Measurements from ENCODE around the gene SELENOM. TPM values are rescaled to one million over a fixed set of nuclear protein-coding genes. Genes with fewer than 3 reads are reported as not detected.
"Not testable (repeated sequence)": the region's sequence is repeated elsewhere in the genome, so short reads cannot be mapped to it uniquely, and the experiment has no call there.

SELENOM gene
- polyA plus RNA-seq, 10 donors: 10.0 to 31.9 (median 18.0) TPM

DNA sequence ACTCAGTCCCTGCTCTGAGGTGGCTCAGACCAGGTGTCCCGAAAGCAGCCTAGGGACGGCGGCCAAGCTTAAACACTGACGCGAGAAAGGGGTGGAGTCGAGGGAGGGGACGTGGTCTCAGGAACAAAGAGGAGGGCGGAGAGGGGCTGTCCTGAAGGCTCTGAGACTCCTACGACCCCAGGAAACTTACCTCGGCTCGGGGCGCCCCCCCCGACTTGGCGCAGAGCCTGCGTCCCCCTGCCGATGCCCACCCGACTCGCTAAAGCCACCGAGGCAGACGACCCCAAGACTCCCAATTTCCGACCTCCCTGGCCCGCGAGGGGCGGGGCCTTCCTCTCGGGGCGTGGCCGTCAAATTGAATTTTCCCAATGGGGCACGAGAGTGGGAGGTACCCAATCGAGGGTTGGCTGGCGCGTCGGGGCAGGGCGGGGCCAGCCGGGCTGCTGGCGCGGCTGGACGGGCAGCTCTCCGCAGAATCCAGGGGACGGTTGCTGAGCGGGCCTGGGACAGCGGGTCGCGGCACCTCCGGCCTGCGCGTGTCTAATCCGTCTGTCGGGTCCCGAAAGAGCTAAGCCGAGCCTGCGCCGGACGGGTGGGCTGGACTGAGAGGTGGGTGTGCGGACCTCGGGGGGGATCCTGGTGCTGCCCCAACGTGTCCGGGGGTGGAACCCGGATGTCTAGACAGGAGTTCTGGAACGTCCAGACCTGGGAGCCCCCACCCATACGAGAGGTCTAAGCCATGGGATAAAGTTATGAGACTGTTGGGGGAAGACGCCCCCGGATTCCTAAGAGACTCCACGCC, 26.3 kb downstream of the SELENOM start, which contains the start of gene SMTN:
SMTN (plus strand) TSS at position 471 of the 802 bp plus-strand sequence. CDS start 1,941 bp downstream, outside the sequence.
- peak; percentile 94 to 98 (median 96) for DNase-seq

DNA sequence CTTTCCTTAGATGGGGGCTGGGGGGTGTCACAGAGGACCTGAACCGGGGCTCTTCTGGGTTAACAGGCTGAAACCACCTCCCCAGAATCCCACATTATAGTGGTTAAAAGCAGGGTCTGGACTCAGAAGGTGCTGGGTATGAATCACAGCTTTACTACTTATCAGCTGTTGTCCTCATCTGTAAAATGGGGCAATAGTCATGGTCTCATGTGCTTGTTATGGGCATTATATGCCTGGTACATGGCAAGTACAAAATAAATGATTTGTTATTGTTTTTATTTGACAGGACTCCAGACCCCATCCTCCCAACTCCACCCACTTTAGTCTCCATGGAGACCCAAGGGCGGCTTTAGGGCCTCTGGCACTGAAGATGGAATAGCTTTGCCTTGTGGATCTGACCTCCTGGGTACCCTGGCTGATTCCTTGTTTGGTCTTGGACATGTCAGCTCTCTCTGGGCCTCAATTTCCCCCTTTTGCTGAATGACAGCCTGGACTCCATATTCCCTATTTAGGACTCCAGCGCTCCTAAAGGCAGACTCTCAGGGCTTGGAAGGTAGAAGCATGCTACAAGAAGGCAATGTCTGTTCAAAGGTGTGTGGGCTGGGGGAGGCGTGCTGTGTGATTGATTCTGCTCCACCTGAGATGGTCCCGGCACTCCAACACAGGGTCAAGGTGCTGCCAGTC, 27.1 kb downstream of the SELENOM start:
- no peak for DNase-seq

DNA sequence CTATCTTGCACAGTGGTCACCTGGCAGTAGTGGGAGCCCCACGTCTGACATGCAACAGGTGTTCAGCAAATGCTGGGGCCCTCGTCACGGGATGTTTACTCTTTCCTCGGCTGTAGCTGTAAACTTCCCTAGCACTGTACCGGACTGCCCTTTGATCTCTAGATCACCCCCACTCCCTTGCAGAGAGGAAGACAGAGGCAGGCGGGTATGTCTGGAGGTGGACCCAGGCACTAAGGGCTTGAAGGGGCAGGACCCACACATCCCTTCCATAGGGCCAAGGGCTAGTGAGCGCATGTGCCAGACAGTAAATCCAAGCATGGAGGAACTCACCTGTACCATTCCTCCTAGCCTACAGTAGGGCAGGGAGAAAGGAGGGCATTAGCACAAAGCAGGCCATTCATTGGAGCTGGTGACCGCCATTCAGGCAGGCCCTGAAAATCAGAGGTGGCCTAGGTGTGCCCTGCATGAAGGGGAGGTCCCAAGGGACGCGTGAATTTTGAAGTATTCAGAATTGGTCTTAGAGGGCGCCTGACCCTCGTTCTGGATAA, 28.2 kb downstream of the SELENOM start:
- no peak for DNase-seq

DNA sequence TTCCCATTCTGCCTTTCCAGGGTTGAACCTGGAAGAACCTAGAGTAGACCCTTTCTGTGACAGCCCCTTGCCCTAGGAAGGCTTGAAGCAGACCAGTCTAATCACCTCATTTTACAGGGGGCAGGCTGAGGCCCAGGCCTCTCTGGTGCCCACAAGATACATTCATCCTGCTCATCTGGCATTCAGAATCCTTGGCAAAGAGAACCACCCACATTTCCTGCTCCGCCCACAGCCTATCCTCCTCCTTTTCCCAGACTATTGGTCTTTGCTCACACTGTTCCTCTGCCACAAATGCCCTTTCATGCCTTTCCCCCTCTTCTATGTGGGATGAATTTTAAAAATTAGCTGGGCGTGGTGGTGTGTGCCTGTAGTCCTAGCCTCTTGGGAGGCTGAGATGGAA, 29.0 kb downstream of the SELENOM start:
- not testable (repeated sequence) for DNase-seq

DNA sequence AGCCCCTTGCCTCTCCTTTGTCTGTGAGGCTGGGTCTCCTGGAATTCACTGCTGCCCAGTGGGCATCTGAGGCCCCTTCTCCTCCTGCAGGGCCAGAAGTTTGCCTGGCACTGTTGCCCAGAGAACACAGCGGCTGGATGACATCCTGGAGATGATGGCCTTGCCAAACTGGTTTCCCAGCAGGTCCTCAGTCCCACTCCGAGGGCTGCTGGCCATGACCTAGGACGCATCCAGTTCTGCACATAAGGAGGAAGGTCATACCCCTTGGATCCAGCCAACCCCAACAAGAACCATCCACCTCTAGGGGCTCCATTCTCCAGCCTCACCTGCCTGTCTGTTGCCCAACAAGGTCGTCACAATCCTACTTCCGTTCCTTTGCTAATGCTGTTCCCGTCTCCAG, 29.7 kb downstream of the SELENOM start:
- no peak for DNase-seq

DNA sequence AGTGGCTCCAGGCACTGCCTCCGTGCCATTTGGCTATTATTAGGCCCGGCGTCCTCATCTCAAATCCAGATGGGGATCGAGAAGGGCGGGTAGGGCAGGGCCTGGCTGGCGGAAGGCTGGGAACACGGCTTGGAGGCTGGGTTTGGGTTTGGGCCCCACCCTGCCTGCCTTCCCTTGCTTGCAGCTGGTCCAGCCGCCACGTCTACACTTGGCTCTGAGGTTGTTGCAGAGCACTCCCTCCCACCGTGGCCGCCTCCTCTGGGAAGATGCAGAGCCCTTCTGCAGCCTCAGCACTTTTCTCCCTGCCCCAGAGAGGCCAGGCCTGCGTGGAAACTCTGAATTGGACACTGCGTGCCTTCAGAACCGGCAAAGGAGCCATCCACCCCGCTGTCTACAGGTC, 31.4 kb downstream of the SELENOM start:
- peak; percentile 80 to 97 (median 89) for DNase-seq

DNA sequence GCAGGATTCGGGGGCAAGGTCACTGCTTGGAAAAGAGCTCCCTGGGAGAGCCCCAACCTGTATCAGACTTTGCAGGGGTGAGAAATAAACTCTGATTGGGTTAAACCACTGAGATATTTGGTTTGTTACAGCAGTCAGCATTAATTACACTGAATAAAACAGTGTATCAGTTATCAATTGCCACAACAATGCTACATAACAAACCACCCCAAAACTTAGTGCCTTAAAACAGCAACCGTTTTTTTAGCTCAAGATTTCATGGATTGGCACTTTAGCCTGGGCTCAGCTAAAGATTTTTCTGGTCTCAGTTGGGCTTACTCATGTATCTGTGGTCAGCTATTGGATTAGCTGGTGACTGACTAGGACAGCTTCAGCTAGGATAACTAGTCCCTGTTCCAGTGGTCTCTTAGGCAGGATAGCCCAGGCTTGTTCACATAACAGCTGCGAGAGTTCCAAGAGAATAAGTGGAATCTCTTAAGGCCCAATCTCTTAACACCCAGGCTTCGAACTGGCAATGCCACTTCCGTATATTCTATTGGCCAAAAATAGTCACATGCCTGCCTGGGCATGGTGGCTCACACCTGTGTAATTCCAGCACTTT, 33.7 kb downstream of the SELENOM start:
- not testable (repeated sequence) for DNase-seq

DNA sequence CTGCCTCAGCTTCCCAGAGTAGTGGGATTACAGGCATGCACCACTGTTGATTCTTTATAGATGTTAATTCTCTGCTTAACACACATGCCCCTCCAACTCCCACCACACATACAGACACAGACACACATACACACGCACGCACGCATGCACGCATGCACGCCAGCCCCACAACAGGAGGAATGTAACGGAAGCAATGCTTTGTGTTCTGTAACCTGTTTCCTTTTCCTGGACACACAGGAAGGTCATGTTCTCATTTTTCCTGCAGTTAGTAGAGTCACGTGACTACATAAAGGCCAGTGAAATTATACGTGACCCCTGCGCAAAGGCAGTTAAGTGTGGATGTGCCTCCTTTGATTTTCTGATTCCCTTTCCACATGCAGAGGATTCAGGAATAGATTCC, 34.2 kb downstream of the SELENOM start:
- DNase-seq: not testable (repeated sequence)

DNA sequence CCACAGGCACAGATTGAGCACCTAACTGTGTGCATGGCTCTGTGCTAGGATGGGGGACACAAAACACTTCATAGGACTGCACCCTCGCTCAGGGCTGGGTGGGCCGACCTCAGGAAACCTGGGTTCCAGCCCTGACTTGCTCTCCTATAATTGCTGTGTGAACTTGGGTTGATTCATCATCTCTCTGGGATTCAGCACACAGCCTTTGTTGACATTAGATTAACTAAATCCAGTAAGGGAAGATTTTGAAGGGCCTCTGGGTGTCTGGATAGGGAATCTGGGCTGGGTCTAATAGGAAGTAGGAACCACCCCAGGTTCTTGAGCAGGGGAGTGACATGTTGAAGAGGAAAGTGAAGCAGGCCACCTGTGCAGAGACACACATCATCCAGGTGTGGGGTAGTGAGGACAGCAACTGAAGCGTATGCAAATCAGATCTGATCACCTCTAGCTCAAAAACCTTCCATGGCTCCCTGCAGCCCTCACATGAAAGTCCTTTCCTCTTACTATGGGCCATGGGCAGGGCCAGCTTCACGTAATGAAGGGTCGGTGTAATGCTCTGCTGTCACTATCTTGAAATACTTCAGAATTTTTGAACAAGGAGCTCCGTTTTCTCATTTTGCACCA, 37.6 kb downstream of the SELENOM start:
- not testable (repeated sequence) for DNase-seq

DNA sequence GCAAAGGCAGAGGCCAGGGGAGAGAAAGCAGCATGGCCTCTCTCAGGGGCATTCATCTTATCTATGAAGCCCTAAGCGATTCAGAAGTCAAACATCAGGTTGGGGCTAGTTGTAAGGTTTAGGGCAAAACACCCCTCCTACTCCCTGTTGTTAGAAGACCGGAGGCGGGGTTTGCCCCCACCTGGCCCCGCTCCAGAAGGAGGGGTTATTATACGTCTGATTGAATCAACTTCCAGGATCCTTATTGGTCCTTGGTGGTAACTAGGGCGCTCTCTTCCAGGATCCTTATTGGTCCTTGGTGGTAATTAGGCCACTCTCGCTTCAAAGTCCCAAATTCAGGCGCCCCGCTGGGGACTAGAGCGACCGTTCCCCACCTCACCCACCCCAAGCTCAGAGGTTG, 38.4 kb downstream of the SELENOM start:
- no peak for DNase-seq

DNA sequence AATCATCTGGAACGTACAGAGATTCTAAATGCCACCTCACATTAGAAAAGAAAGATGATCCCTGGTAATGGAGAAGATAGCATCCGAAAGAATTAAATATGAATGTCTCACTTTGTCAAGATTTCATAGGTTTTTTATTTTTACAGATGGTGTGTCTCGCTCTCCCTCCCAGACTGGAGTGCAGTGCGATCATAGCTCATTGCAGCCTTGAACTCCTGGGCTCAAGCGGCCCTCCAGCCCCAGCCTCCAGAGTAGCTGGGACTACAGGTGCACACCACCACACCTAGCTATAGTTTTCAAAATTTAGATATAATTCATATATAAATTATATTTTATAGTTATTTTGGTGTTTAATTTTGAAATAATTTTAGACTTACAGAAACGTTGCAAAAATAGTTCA, 43.0 kb downstream of the SELENOM start:
- DNase-seq: no peak

DNA sequence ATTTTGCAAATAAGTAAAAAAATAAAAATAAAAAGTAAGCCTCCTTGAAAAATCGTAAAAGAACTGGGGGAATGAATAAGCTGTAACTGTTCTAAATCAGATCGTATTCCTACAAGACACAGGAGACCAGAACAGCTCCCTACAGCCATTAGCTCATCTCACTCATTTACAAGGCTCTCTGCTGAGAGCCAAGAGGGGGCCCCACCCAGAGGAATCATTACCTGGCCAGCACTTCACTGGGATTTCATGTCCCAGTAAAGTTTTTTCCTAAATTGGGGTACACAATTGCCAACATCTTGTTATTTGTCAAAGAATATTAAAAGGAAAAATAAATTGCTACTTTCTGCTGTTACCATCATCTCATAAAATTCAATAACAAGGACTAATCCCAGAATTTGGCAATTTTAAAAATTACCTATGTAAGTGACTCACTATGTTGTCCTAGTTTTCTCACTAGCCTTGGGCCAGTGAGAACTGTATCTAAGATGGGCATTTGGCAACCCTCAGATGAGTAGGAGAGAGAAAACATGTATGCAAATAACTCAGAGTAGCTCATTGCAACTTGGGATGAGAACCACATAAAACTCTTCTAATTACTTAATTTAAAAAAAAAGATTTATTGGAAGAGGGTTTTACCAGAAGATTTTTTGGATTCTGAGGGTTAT, 44.7 kb downstream of the SELENOM start:
- no peak for DNase-seq

DNA sequence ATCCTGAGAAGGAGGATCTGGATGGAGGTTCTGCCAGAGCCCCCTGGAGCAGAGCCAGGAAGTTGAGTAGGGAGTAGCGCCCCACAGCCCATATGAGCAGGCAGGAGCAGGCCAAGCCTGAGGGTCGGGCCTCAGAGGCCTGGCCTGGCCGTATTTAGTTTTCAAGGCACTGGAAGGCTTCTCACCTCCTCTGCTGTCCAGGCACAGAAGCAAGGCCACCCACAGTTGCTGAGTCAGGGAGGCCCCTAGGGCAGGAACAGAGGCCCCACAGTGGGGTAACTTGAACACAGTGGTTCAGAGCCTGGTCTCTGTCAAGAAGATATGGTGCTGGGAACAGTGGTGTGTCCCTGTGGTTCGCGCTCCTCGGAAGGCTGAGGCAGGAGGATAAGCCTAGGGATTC, 47.7 kb downstream of the SELENOM start:
- not testable (repeated sequence) for DNase-seq

DNA sequence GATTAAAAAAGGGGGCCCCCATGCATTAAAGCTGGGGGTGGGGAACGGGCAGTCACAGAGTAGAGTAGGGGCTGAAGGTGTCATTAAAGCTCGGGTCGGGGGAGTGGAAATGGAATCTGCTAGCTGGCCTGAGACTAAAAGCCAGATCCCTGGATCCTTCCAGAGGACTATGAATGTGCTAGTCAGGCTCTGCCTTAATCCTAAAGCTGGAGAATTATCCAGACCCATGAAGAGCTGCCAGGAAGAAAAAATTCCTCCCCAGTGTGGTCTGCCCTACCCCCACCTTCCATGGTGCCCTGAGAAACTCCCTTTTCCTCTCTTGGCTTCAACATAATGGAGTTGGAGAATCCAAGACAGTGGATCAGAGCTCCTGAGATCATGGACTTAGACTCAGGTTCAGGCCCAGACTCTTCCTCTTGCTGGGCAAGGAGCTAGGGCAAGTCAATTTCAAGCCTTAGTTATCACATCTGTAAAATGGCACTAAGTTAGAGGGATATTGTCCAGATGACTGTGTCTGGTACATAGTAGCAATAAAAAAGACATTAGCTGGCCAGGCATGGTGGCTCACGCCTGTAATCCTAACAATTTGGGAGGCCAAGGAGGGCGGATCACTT, 50.3 kb downstream of the SELENOM start:
- DNase-seq: no peak

DNA sequence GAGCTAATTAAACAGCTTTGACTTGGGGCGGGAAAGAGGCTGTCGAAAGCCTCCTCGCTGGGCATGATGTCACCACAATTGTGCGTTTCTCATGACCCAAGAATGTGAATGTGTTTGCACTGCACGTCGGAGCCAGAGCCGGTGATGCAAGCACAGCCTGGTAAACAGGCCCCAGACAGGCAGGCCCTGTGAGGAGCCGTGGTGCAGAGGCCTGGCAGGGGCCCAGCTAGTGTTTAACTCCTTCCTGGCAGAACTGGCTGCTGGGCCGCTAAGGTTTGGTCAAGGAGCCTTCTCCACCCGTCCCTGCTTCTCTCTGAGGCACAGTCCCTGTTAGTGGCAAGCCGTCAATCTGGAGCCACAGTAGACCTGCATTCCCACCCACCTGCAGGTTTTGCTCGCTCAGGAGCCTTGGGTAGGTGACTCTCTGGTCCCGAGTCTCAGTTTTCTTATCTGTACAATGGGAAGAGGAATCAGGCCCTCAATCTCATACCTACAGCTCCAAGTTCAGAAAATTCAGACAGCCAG, 51.7 kb downstream of the SELENOM start:
- peak; percentile 84 to 94 (median 93) for DNase-seq

DNA sequence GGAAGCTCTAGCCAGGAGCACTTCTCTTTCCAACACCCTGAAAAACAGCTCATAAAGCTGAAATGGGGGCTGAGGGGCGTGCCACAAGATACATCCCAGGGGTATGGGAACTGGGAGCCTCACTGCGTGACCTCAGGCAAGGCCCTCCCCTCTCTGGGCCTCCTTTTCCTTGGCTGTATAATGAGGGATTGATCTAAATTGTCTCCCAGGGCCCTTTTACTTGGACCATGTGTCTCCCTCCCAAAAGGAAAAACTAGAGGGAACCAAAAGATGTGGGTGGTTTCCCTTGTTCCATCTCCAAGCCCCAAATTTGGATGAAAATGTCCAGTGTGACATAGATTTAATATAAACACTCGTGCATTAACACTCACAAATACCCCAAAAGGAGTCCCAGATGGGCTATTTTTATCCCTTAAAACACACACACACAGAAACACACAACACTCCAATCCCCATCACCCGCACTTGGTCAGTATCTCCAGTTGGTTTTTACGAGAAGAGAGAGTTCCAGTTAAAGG, 52.2 kb downstream of the SELENOM start:
- peak in 1 of 3 donors; percentile 75 for DNase-seq

All from muscle of back (tissue), 11 donors.